HG03378 (cell line): Measurements from ENCODE around the gene C4orf51.
"Not testable (repeated sequence)": the region's sequence is repeated elsewhere in the genome, so short reads cannot be mapped to it uniquely, and the experiment has no call there.

Source experiments
- ATAC-seq: cut with Tn5 transposase; IDR thresholded peaks from one replicate; pipeline ENCODE4 v1.9.1; 2021; ENCODE audit warnings: mild to moderate bottlenecking, moderate library complexity; ENCODE audit not compliant: unreplicated experiment

Gene C4orf51

GRCh38 chr4:145679991-145680455, at the start of gene C4orf51:
C4orf51 (plus strand) TSS chr4:145680146; CDS start chr4:145680204, 58 bp downstream.
- ATAC-seq: no peak

- ATAC-seq: no peak
Measured at GRCh38 chr4:145635117-145635516, 44.8 kb upstream of the C4orf51 start.

GRCh38 chr4:145635630-145636029, 44.3 kb upstream of the C4orf51 start:
- no peak for ATAC-seq

- no peak for ATAC-seq
Measured at GRCh38 chr4:145639186-145639698, 40.7 kb upstream of the C4orf51 start.

- ATAC-seq: not testable (repeated sequence)
Measured at GRCh38 chr4:145640236-145640635, 39.7 kb upstream of the C4orf51 start.

GRCh38 chr4:145643295-145643694, 36.7 kb upstream of the C4orf51 start:
- ATAC-seq: no peak

GRCh38 chr4:145644699-145645098, 35.2 kb upstream of the C4orf51 start:
- no peak for ATAC-seq

GRCh38 chr4:145656156-145656555, 23.8 kb upstream of the C4orf51 start:
- no peak for ATAC-seq

- ATAC-seq: no peak
Measured at GRCh38 chr4:145660064-145660463, 19.9 kb upstream of the C4orf51 start.

GRCh38 chr4:145663194-145663593, 16.8 kb upstream of the C4orf51 start:
- no peak for ATAC-seq

- no peak for ATAC-seq
Measured at GRCh38 chr4:145665773-145666172, 14.2 kb upstream of the C4orf51 start.

- ATAC-seq: no peak
Measured at GRCh38 chr4:145670422-145670821, 9.5 kb upstream of the C4orf51 start.

- no peak for ATAC-seq
Measured at GRCh38 chr4:145679520-145679919, 426 bp upstream of the C4orf51 start.

- no peak for ATAC-seq
Measured at GRCh38 chr4:145680902-145681301, 956 bp downstream of the C4orf51 start.

GRCh38 chr4:145681518-145681917, 1.6 kb downstream of the C4orf51 start:
- ATAC-seq: no peak

GRCh38 chr4:145681956-145682355, 2.0 kb downstream of the C4orf51 start:
- ATAC-seq: no peak

- ATAC-seq: no peak
Measured at GRCh38 chr4:145686991-145687390, 7.0 kb downstream of the C4orf51 start.

GRCh38 chr4:145690610-145691009, 10.7 kb downstream of the C4orf51 start:
- ATAC-seq: no peak

- not testable (repeated sequence) for ATAC-seq
Measured at GRCh38 chr4:145691416-145691815, 11.5 kb downstream of the C4orf51 start.

GRCh38 chr4:145694929-145695328, 15.0 kb downstream of the C4orf51 start:
- no peak for ATAC-seq

GRCh38 chr4:145697332-145697731, 17.4 kb downstream of the C4orf51 start:
- ATAC-seq: no peak

- ATAC-seq: no peak
Measured at GRCh38 chr4:145698507-145698906, 18.6 kb downstream of the C4orf51 start.

GRCh38 chr4:145703850-145704497, 24.0 kb downstream of the C4orf51 start:
- no peak for ATAC-seq
